HepG2 (cell line): ENCODE measurements around the gene VPS9D1.
A peak's percentile ranks its signal among the peaks of the same experiment; 100 is the strongest.

Experiments used
- EHMT2 ChIP-seq: fragments of 200-600 bp; sonication (generic); IDR thresholded peaks from 2 replicates; pipeline ENCODE4 v1.7.0; 2017; ENCODE audit warnings: antibody characterized with exemption, low read depth, low read length, borderline replicate concordance
- KDM5A ChIP-seq: fragments of 200-600 bp; sonication (generic); IDR thresholded peaks from 2 replicates; pipeline ENCODE4 v1.7.0; 2018; ENCODE audit warnings: antibody characterized with exemption, mild to moderate bottlenecking, low read length, borderline replicate concordance
- POLR2A ChIP-seq, 2 experiments: IDR thresholded peaks; 2 replicates each; pipeline ENCODE4 v1.6.1; 2011; ENCODE audit warnings: low read depth in 2 of 2, low read length in 2 of 2, mild to moderate bottlenecking in 1 of 2, moderate library complexity in 1 of 2; ENCODE audit not compliant: insufficient read depth in 1 of 2
- ZFP1 ChIP-seq: IDR thresholded peaks from 2 replicates; pipeline ENCODE4 v1.6.1; 2016
- TF ChIP-seq, protein P1 (sequence below): sonication (generic); formaldehyde crosslinking; IDR thresholded peaks from 2 replicates; pipeline ENCODE4 v1.8.0; 2022; ENCODE audit warnings: missing genetic modification reagents, mild to moderate bottlenecking, moderate library complexity, borderline replicate concordance
- TF ChIP-seq, protein P2 (sequence below): sonication (generic); formaldehyde crosslinking; IDR thresholded peaks from 2 replicates; pipeline ENCODE4 v1.5.0; 2020; ENCODE audit warnings: mild to moderate bottlenecking, missing genetic modification reagents, moderate library complexity
- TF ChIP-seq, protein P3 (sequence below): sonication (generic); formaldehyde crosslinking; IDR thresholded peaks from 2 replicates; pipeline ENCODE4 v1.8.1; 2023; ENCODE audit warnings: missing genetic modification reagents, inconsistent platforms, borderline replicate concordance

DNA sequence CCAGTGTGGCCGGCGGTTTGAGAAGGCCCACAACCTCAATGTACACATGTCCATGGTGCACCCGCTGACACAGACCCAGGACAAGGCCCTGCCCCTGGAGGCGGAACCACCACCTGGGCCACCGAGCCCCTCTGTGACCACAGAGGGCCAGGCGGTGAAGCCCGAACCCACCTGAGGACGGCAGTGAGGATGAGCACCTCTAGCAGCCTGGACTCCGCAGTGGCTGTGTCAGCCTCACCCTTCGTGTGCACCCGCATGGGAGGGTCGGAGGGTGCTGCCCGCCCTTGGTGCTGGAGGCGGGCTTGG, 17.3 kb upstream of the VPS9D1 start:
- TF ChIP-seq KDM5A (no peak), POLR2A (IDR thresholded peaks at IDR 0.05; ENCODE audit: insufficient read depth in 1 of 2, low read depth in 2 of 2, low read length in 2 of 2) (peak in 1 of 2 experiments; percentile 69; a peak in 2 of 4 replicates), ZFP1 (CRISPR knock-in tag) (no peak), EHMT2 (no peak)
- TF ChIP-seq, protein P1, sequence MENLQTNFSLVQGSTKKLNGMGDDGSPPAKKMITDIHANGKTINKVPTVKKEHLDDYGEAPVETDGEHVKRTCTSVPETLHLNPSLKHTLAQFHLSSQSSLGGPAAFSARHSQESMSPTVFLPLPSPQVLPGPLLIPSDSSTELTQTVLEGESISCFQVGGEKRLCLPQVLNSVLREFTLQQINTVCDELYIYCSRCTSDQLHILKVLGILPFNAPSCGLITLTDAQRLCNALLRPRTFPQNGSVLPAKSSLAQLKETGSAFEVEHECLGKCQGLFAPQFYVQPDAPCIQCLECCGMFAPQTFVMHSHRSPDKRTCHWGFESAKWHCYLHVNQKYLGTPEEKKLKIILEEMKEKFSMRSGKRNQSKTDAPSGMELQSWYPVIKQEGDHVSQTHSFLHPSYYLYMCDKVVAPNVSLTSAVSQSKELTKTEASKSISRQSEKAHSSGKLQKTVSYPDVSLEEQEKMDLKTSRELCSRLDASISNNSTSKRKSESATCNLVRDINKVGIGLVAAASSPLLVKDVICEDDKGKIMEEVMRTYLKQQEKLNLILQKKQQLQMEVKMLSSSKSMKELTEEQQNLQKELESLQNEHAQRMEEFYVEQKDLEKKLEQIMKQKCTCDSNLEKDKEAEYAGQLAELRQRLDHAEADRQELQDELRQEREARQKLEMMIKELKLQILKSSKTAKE (CRISPR knock-in tag): no peak
- TF ChIP-seq, protein P2, sequence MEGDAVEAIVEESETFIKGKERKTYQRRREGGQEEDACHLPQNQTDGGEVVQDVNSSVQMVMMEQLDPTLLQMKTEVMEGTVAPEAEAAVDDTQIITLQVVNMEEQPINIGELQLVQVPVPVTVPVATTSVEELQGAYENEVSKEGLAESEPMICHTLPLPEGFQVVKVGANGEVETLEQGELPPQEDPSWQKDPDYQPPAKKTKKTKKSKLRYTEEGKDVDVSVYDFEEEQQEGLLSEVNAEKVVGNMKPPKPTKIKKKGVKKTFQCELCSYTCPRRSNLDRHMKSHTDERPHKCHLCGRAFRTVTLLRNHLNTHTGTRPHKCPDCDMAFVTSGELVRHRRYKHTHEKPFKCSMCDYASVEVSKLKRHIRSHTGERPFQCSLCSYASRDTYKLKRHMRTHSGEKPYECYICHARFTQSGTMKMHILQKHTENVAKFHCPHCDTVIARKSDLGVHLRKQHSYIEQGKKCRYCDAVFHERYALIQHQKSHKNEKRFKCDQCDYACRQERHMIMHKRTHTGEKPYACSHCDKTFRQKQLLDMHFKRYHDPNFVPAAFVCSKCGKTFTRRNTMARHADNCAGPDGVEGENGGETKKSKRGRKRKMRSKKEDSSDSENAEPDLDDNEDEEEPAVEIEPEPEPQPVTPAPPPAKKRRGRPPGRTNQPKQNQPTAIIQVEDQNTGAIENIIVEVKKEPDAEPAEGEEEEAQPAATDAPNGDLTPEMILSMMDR: no peak
- TF ChIP-seq, protein P3, sequence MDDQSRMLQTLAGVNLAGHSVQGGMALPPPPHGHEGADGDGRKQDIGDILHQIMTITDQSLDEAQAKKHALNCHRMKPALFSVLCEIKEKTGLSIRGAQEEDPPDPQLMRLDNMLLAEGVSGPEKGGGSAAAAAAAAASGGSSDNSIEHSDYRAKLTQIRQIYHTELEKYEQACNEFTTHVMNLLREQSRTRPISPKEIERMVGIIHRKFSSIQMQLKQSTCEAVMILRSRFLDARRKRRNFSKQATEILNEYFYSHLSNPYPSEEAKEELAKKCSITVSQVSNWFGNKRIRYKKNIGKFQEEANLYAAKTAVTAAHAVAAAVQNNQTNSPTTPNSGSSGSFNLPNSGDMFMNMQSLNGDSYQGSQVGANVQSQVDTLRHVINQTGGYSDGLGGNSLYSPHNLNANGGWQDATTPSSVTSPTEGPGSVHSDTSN: no peak
